ENCODE data around the gene TXNDC2.
"Not testable (repeated sequence)": the region's sequence is repeated elsewhere in the genome, so short reads cannot be mapped to it uniquely, and the experiment has no call there.

The TXNDC2 gene

DNA sequence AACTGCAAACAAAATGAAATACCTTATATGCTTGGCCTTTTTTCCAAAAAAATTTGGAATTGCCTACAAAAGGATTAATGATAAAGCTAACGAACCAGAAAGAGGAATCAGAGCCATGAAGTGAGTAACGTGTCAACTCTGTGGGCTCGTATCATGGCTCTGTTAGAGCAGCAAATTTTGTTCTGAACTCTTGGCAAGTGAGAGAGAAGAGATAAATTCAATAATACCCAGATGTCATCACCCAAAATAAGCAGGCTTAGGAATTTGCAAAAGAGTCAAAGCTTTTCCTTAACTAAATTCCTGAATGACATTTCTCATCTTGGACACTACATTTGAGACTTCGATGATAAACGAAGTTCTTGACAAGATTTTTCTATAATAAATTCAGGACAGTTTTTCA lies 4.4 kb downstream of the TXNDC2 start:
- DNase-seq (ENCODE audit: extremely low spot score): no peak
- ChIA-PET CTCF (no interaction called here), POLR2A (no interaction called here)
- TF ChIP-seq, protein P1, sequence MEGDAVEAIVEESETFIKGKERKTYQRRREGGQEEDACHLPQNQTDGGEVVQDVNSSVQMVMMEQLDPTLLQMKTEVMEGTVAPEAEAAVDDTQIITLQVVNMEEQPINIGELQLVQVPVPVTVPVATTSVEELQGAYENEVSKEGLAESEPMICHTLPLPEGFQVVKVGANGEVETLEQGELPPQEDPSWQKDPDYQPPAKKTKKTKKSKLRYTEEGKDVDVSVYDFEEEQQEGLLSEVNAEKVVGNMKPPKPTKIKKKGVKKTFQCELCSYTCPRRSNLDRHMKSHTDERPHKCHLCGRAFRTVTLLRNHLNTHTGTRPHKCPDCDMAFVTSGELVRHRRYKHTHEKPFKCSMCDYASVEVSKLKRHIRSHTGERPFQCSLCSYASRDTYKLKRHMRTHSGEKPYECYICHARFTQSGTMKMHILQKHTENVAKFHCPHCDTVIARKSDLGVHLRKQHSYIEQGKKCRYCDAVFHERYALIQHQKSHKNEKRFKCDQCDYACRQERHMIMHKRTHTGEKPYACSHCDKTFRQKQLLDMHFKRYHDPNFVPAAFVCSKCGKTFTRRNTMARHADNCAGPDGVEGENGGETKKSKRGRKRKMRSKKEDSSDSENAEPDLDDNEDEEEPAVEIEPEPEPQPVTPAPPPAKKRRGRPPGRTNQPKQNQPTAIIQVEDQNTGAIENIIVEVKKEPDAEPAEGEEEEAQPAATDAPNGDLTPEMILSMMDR (IDR thresholded peaks at IDR 0.05; ENCODE audit: control extremely low read depth, extremely low read depth, low read depth, missing control alignments): no peak

DNA sequence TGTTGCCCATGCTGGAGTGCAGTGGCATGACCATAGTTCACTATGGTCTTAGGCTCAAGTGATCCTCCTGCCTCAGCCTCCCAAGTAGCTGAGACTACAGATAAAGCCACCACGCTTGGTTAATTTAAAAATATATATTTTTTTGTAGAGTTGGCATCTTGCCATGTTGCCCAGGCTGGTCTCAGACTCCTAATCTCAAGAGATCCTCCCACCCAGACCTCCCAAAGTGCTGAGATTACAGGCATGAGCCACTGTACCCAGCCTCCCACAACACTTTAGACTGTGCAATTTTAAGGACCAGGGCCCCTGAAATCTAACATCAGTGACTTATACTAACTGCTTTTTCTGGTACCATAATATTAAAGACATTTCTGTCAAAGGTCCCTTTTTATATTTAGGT lies 5.2 kb downstream of the TXNDC2 start:
- ChIA-PET CTCF (no interaction called here), POLR2A (no interaction called here)
- TF ChIP-seq, protein P1 (IDR thresholded peaks at IDR 0.05; ENCODE audit: control extremely low read depth, extremely low read depth, low read depth, missing control alignments): no peak
- no peak for DNase-seq (ENCODE audit: extremely low spot score)

DNA sequence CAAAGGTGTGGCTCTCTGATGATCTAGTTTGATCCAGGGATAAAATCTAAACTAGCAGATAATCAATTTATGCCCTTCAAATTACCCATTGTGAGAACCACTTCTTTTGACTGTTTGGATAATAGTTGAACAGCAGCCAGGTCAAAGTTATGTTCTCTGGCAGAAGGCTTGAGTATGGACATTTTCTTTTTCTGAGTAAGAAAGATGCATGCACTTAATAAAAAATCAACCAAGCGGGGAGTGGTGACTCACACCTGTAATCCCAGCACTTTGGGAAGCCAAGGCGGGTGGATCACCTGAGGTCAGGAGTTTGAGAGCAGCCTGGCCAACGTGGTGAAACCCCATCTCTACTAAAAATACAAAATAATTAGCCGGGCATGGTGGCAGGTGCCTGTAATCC lies 5.7 kb downstream of the TXNDC2 start:
- CTCF ChIA-PET; DNase-seq (ENCODE audit: extremely low spot score); POLR2A ChIA-PET: not testable (repeated sequence)

DNA sequence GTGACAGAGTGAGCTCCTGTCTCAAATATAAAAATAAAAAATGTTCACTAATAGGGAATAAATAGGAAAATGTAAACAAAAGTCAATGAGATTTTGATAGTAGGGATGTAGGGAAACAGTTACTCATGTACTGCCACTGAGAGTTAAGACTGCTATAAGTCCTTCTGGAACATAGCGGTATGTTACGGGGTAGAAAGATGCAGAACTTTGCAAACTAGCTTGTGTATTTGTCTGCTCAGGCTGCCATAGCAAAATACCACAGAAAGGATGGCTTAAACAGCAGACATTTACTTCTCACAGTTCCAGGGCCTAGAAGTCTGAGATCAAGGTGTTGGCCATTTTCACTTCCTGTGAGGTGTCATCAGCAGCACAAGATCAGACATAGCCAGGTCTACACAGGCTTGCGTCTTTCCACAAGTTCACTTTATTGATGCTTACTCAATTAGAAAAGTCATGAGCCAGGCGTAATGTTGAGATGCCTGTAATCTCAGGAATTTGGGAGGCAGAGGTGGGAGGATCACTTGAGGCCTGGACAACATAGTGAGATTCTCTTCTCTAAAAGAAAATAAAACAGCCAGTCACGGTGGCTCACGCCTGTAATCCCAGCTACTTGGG lies 8.8 kb downstream of the TXNDC2 start:
- TF ChIP-seq, protein P1 (IDR thresholded peaks at IDR 0.05; ENCODE audit: control extremely low read depth, extremely low read depth, low read depth, missing control alignments): no peak
- no peak for DNase-seq (ENCODE audit: extremely low spot score)
- ChIA-PET POLR2A (no interaction called here), CTCF (interaction anchor here (1.6 kb wide), 1 partner anchor 14 kb away, joined by 3 read pairs; no protein-coding TSS in a partner anchor)

DNA sequence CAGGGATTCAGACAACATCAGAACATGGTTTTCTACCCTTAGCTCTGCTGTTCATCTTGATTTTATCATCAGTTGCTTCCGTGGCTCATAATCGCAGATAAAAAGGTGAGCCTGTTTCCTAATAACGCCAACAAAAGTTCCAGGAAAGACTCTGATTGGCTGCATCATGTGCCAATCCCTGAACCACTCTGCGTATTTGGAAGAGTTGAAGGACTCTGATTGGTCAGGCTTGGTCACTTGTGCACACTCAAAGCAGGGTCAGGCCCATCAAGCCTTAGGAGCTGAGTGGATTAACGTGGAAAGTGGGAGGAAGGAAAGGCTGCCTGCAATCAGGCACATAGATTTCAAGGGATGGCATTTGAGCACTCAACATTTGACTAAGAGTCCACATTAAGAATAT lies 11.4 kb downstream of the TXNDC2 start:
- CTCF ChIA-PET: no interaction called here
- TF ChIP-seq, protein P1 (IDR thresholded peaks at IDR 0.05; ENCODE audit: control extremely low read depth, extremely low read depth, low read depth, missing control alignments): no peak
- POLR2A ChIA-PET: no interaction called here
- DNase-seq (ENCODE audit: extremely low spot score): no peak

DNA sequence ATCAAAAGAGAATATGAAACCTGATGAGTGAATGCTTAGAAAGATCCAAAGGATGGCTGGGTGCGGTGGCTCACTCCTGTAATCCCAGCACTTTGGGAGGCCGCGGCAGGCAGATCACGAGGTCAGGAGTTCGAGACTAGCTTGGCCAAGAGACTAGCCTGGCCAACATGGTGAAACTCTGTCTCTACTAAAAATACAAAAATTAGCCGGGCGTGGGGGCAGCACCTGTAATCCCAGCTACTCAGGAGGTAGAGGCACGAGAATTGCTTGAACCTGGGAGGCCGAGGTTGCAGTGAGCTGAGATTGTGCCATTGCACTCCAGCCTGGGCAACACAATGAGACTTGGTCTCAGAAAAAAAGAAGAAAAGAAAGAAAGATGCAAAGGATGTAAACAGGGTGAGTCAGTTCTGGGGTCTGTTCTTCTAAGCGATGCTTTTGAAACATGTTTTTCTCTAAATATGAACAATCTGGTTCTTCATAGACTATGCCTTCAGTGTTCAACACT lies 12.1 kb downstream of the TXNDC2 start:
- DNase-seq (ENCODE audit: extremely low spot score); POLR2A ChIA-PET; CTCF ChIA-PET: not testable (repeated sequence)

DNA sequence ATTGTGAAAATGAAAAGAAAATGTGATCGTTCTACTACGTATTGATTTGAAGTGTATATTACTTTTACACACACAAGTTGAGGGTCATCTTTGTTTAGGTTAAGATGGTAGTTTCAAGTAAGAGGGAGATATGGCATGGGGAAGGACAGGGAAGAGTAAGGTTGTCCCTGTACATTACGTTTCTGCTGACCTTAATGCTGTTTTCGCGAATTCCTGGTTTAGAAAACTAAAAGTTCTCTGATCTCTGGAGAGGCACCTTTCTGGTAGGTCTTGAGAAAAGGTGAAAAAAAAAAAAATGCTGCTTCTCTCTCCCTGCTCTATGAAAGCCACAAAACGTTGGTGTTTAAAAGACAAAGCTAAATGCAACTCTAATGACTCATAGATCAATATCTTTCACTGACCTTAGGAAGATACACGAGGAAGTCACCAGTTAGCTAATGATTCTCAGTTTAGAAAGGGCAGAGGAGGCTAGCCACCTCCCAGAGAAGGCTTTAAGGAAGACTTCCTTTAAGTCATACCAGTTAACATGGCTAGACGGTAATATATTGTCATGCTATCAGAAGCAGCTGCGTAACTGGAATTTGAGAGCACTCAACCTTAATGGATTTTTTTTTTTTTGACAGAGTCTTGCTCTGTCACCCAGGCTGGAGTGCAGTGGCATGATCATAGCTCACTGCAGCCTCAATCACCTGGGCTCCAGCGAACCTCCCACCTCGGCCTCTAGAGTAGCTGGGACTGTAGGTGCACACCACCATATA lies 13.2 kb downstream of the TXNDC2 start:
- ChIA-PET POLR2A (no interaction called here), CTCF (no interaction called here)
- DNase-seq (ENCODE audit: extremely low spot score): no peak
- TF ChIP-seq, protein P1 (IDR thresholded peaks at IDR 0.05; ENCODE audit: control extremely low read depth, extremely low read depth, low read depth, missing control alignments): no peak

DNA sequence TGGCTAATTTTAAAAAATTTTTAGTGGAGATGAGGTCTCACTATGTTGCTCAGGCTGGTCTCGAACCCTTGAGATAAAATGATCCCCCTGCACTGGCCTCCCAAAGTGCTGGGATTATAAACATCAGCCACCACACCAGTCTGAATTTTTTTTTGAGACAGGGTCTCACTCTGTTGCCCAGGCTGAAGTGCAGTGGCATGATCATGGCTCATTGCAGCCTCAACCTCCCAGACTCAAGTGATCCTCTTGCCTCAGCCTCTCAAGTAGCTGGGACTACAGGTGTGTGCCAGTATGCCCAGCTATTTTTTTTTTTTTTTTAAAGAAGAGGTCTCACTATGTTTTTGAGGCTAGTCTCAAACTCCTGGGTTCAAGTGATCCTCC lies 13.8 kb downstream of the TXNDC2 start:
- DNase-seq (ENCODE audit: extremely low spot score); POLR2A ChIA-PET; CTCF ChIA-PET: not testable (repeated sequence)
